ENCODE results near the gene SYNDIG1. TPM values are rescaled to one million over a fixed set of nuclear protein-coding genes. Genes with fewer than 3 reads are reported as not detected.

SYNDIG1 gene
- total RNA-seq, 1 donor: 2.2 TPM

- H3K4me1 ChIP-seq (ENCODE audit: insufficient read depth, low read length): peaks cover 24% of the 10 kb centered on the region
- no peak for DNase-seq (ENCODE audit: insufficient read length, low spot score, missing footprints)
- no peaks in the 10 kb centered on the region for H3K9me3 ChIP-seq (ENCODE audit: low read depth, low read length)
- H3K4me2 ChIP-seq (ENCODE audit: insufficient read depth, low read length): no peak overlapping the region
- H3K4me3 ChIP-seq (ENCODE audit: insufficient read depth, low read length): no peak overlapping the region
- no peaks in the 10 kb centered on the region for H3K27me3 ChIP-seq (ENCODE audit: insufficient read depth, low read length)
- no peak overlapping the region for H2AFZ ChIP-seq (ENCODE audit: low read length)
- no peak for TF ChIP-seq CTCF (IDR thresholded peaks at IDR 0.05; ENCODE audit: extremely low read depth, low read depth, low read length)
- H3K27ac ChIP-seq (ENCODE audit: low read depth, low read length): no peak overlapping the region
- no peaks in the 10 kb centered on the region for H3K79me2 ChIP-seq (ENCODE audit: insufficient read depth, low read length)
- H4K20me1 ChIP-seq (ENCODE audit: insufficient read depth, low read length): no peaks in the 10 kb centered on the region
- no peaks in the 10 kb centered on the region for H3K36me3 ChIP-seq (ENCODE audit: insufficient read depth, low read length)
These were observed 206.4 kb downstream of the SYNDIG1 start for GRCh38 chr20:24675651-24676352.

- no peak overlapping the region for H2AFZ ChIP-seq (ENCODE audit: low read length)
- H4K20me1 ChIP-seq (ENCODE audit: insufficient read depth, low read length): no peaks in the 10 kb centered on the region
- peaks cover 24% of the 10 kb centered on the region for H3K4me1 ChIP-seq (ENCODE audit: insufficient read depth, low read length)
- no peaks in the 10 kb centered on the region for H3K9me3 ChIP-seq (ENCODE audit: low read depth, low read length)
- no peaks in the 10 kb centered on the region for H3K27me3 ChIP-seq (ENCODE audit: insufficient read depth, low read length)
- DNase-seq (ENCODE audit: insufficient read length, low spot score, missing footprints): no peak
- no peak for TF ChIP-seq CTCF (IDR thresholded peaks at IDR 0.05; ENCODE audit: extremely low read depth, low read depth, low read length)
- H3K4me3 ChIP-seq (ENCODE audit: insufficient read depth, low read length): no peak overlapping the region
- no peak overlapping the region for H3K4me2 ChIP-seq (ENCODE audit: insufficient read depth, low read length)
- no peaks in the 10 kb centered on the region for H3K36me3 ChIP-seq (ENCODE audit: insufficient read depth, low read length)
- H3K27ac ChIP-seq (ENCODE audit: low read depth, low read length): no peak overlapping the region
- H3K79me2 ChIP-seq (ENCODE audit: insufficient read depth, low read length): no peaks in the 10 kb centered on the region
These were observed 207.0 kb downstream of the SYNDIG1 start for GRCh38 chr20:24676353-24676977.

- Histone ChIP-seq H2AFZ (ENCODE audit: low read length) (no peak overlapping the region), H3K79me2 (ENCODE audit: insufficient read depth, low read length) (no peaks in the 10 kb centered on the region), H3K4me2 (ENCODE audit: insufficient read depth, low read length) (no peak overlapping the region), H3K4me3 (ENCODE audit: insufficient read depth, low read length) (no peak overlapping the region), H3K9me3 (ENCODE audit: low read depth, low read length) (no peaks in the 10 kb centered on the region), H3K27me3 (ENCODE audit: insufficient read depth, low read length) (no peaks in the 10 kb centered on the region), H4K20me1 (ENCODE audit: insufficient read depth, low read length) (no peaks in the 10 kb centered on the region), H3K4me1 (ENCODE audit: insufficient read depth, low read length) (peaks cover 22% of the 10 kb centered on the region), H3K36me3 (ENCODE audit: insufficient read depth, low read length) (no peaks in the 10 kb centered on the region), H3K27ac (ENCODE audit: low read depth, low read length) (no peak overlapping the region)
- DNase-seq (ENCODE audit: insufficient read length, low spot score, missing footprints): no peak
- TF ChIP-seq CTCF (IDR thresholded peaks at IDR 0.05; ENCODE audit: extremely low read depth, low read depth, low read length): no peak
These were observed 207.5 kb downstream of the SYNDIG1 start for GRCh38 chr20:24676978-24677370.

- H3K27ac ChIP-seq (ENCODE audit: low read depth, low read length): no peak overlapping the region
- H2AFZ ChIP-seq (ENCODE audit: low read length): no peak overlapping the region
- no peak overlapping the region for H3K4me3 ChIP-seq (ENCODE audit: insufficient read depth, low read length)
- H3K79me2 ChIP-seq (ENCODE audit: insufficient read depth, low read length): no peaks in the 10 kb centered on the region
- no peaks in the 10 kb centered on the region for H3K9me3 ChIP-seq (ENCODE audit: low read depth, low read length)
- no peaks in the 10 kb centered on the region for H3K27me3 ChIP-seq (ENCODE audit: insufficient read depth, low read length)
- H3K4me2 ChIP-seq (ENCODE audit: insufficient read depth, low read length): no peak overlapping the region
- no peaks in the 10 kb centered on the region for H3K36me3 ChIP-seq (ENCODE audit: insufficient read depth, low read length)
- no peak for DNase-seq (ENCODE audit: insufficient read length, low spot score, missing footprints)
- no peaks in the 10 kb centered on the region for H4K20me1 ChIP-seq (ENCODE audit: insufficient read depth, low read length)
- peaks cover 14% of the 10 kb centered on the region for H3K4me1 ChIP-seq (ENCODE audit: insufficient read depth, low read length)
- TF ChIP-seq CTCF (IDR thresholded peaks at IDR 0.05; ENCODE audit: extremely low read depth, low read depth, low read length): no peak
These were observed 208.3 kb downstream of the SYNDIG1 start for GRCh38 chr20:24677626-24678315.
